Nephron (organoid): ENCODE measurements around the gene SEC61A2.

Source experiments
- H3K27ac Mint-ChIP-seq, 3 experiments: 2 replicates each; pipeline ENCODE4 v1.8.0; 2020; ENCODE audit warnings: mixed read lengths in 3 of 3, mild to moderate bottlenecking in 2 of 3, moderate library complexity in 1 of 3
- H3K27me3 Mint-ChIP-seq: 2 replicates; pipeline ENCODE4 v1.8.0; 2021; ENCODE audit warnings: low read depth, mild to moderate bottlenecking, moderate library complexity, mixed read lengths
- H3K36me3 Mint-ChIP-seq: 2 replicates; pipeline ENCODE4 v1.8.0; 2020; ENCODE audit warnings: low read depth, mixed read lengths
- H3K4me1 Mint-ChIP-seq: 2 replicates; pipeline ENCODE4 v1.8.0; 2020; ENCODE audit warnings: mixed read lengths
- H3K4me3 Mint-ChIP-seq, 3 experiments: 2 replicates each; pipeline ENCODE4 v1.8.0; 2020; ENCODE audit warnings: mild to moderate bottlenecking in 3 of 3, mixed read lengths in 3 of 3, moderate library complexity in 2 of 3
- H3K9me3 Mint-ChIP-seq: 2 replicates; pipeline ENCODE4 v1.8.0; 2020; ENCODE audit warnings: mixed read lengths
- CTCF ChIP-seq, 3 experiments: fragments of 200-600 bp; sonication (generic); IDR thresholded peaks; one replicate each; pipeline ENCODE4 v1.5.0; 2021; ENCODE audit warnings: antibody characterized with exemption in 3 of 3; ENCODE audit not compliant: unreplicated experiment in 3 of 3

SEC61A2 gene

DNA sequence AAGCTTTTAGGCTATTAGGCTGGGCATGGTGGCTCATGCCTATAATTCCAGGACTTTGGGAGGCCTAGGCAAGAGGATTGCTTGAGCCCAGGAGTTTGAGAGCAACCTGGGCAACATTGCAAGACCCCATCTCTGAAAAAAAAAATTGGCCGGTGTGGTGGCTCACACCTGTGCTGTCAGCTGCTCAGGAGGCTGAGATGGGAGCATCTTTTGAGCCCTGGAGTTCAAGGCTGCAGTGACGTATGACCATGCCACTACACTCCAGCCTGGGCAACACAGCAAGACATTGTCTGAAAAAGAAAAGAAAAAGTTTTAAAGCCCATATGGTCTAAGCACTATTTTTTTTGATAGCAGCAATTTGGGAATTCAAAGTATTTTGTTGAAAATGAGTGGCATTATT lies 15.8 kb upstream of the SEC61A2 start:
- Mint-ChIP-seq H3K27me3 (no peaks in the 10 kb centered on the region), H3K9me3 (no peaks in the 10 kb centered on the region), H3K27ac (no peak overlapping the region), H3K36me3 (peaks cover 50% of the 10 kb centered on the region), H3K4me1 (no peaks in the 10 kb centered on the region), H3K4me3 (no peak overlapping the region)
- TF ChIP-seq CTCF (IDR thresholded peaks at IDR 0.05; ENCODE audit: unreplicated experiment in 3 of 3), result no peak

DNA sequence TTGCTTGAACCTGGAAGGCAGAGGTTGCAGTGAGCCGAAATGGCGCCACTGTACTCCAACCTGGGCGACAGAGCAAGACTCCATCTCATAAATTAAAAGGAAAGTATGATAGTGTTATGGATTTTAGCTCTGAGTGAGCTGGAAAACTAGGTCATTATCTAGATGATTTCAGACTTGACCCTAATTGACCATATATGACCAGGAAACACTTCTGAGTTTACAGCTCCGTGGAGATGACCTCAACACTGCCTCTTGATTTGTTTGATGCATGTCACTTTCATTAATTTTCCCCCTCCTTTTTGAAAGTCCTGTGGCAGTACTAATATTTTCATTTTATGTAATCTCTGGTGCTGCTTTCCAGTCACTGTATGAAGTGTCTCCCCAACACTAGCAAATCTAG lies 7.8 kb upstream of the SEC61A2 start:
- Mint-ChIP-seq H3K27ac (no peak overlapping the region), H3K27me3 (no peaks in the 10 kb centered on the region), H3K36me3 (peaks cover 58% of the 10 kb centered on the region), H3K4me1 (no peaks in the 10 kb centered on the region), H3K9me3 (no peaks in the 10 kb centered on the region), H3K4me3 (no peak overlapping the region)
- no peak for TF ChIP-seq CTCF (IDR thresholded peaks at IDR 0.05; ENCODE audit: unreplicated experiment in 3 of 3)

DNA sequence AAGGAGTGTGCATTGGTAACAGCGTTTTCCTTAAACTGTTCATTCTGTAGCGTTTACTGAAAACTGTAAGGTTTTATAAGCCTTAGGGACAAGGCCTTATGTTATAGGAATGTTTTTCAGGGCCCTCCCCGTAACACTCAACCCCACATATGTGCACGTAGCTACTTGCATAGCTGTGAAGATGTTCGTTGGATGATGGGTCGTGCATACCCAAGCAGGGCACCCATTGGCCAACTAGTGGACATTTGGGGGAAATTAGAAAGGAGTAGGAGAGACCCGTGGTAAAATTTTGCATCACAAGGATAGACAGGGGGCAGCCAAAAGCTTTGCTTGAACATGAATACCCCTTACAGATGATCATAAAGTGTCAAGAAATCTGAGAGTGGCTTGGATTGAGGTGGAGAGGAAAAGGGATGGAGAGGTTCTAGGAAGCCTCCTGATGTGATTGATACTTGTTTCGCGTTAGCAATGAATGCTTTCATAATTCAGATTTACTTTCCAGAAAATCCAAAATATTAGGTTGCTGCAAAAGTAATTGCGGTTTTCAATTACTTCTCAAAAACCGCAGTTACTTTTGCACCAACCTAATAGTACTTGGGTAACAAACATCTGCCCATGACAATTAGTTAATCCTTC lies 878 bp downstream of the SEC61A2 start:
- Mint-ChIP-seq H3K36me3 (peaks cover 20% of the 10 kb centered on the region), H3K9me3 (no peaks in the 10 kb centered on the region), H3K4me3 (peak overlapping the region; percentile 89 to 95 (median 92)), H3K27me3 (no peaks in the 10 kb centered on the region), H3K27ac (peak overlapping the region; percentile 56 to 92 (median 91)), H3K4me1 (peaks cover 6% of the 10 kb centered on the region)
- TF ChIP-seq CTCF (IDR thresholded peaks at IDR 0.05; ENCODE audit: unreplicated experiment in 3 of 3), result peak; percentile 48 to 60 (median 55)

DNA sequence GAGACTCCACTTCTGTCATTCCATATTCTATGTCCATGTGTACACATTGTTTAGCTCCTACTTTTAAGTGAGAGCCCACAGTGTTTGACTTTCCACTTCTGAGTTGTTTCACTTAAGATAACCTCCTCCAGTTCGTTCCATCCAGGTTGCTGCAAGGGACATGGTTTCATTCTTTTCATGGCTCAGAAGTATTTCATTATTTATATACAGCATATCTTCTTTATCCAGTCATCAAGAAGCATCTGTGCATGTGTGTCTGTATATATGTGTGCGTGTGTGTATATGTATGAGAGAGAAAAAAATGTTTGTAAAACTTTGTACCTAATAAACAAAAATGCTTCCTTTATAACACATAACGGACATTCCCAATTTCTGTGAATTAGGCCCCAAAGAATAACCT lies 6.2 kb downstream of the SEC61A2 start:
- Mint-ChIP-seq H3K27ac (no peak overlapping the region), H3K36me3 (peaks cover 34% of the 10 kb centered on the region), H3K9me3 (no peaks in the 10 kb centered on the region), H3K27me3 (no peaks in the 10 kb centered on the region), H3K4me1 (peaks cover under 1% of the 10 kb centered on the region), H3K4me3 (no peak overlapping the region)
- no peak for TF ChIP-seq CTCF (IDR thresholded peaks at IDR 0.05; ENCODE audit: unreplicated experiment in 3 of 3)

DNA sequence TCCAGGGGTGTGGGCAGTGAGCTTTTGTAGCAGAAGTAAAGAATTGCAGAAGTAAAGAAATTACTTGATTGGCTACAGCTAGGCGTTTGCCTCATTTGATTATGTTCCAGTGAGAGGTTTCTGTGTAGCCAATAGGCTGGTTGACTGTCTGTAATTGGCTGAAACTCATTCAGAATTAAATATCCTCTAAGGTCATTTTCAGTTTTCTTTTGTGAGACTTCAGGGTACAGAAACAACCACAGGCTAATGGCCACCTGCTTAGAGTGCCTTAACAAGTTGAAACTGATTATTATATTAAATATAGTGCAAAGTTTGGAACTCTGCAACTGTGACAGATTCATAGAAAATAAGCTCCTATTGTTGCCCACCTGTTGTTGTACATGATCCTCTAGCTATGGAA lies 10.6 kb downstream of the SEC61A2 start:
- H3K4me1 Mint-ChIP-seq, result no peaks in the 10 kb centered on the region
- H3K36me3 Mint-ChIP-seq, result peaks cover 58% of the 10 kb centered on the region
- no peaks in the 10 kb centered on the region for H3K27me3 Mint-ChIP-seq
- H3K27ac Mint-ChIP-seq, result no peak overlapping the region
- no peaks in the 10 kb centered on the region for H3K9me3 Mint-ChIP-seq
- no peak for TF ChIP-seq CTCF (IDR thresholded peaks at IDR 0.05; ENCODE audit: unreplicated experiment in 3 of 3)
- no peak overlapping the region for H3K4me3 Mint-ChIP-seq

DNA sequence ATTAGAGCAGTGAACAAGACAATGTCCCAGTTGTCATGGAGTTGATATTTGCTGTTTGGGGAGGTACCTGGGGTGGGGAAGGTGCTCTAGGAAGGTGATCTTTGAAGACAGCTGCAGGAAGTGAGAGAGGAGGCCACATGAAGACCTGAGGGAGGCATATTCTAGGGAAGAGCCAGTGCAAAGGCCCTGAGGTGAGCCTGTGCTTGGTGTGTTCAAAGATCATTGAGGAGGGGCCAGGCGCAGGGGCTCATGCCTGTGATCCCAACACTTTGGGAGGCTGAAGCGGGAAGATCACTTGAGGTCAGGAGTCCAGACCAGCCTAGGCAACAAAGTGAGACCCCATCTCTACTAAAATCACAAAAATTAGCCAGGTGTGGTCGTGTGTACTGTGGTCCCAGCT lies 15.1 kb downstream of the SEC61A2 start:
- no peak overlapping the region for H3K4me3 Mint-ChIP-seq
- H3K27me3 Mint-ChIP-seq, result no peaks in the 10 kb centered on the region
- TF ChIP-seq CTCF (IDR thresholded peaks at IDR 0.05; ENCODE audit: unreplicated experiment in 3 of 3), result no peak
- no peaks in the 10 kb centered on the region for H3K4me1 Mint-ChIP-seq
- no peaks in the 10 kb centered on the region for H3K9me3 Mint-ChIP-seq
- no peak overlapping the region for H3K27ac Mint-ChIP-seq
- peaks cover 58% of the 10 kb centered on the region for H3K36me3 Mint-ChIP-seq
